ENCODE results near the gene HOXB5.

The HOXB5 gene

GRCh38 chr17:48617471-48618255, 24.1 kb upstream of the HOXB5 start:
- Histone ChIP-seq H2AK5ac (ENCODE audit: low read depth, low read length) (no peak overlapping the region), H2AFZ (ENCODE audit: low read length) (no peak overlapping the region), H3K14ac (ENCODE audit: low read length) (no peak overlapping the region), H3K27me3 (ENCODE audit: control insufficient read depth in 3 of 3, insufficient read depth in 3 of 3, low read depth in 1 of 3, low read length in 3 of 3) (peaks cover 74 to 99% (median 99%) of the 10 kb centered on the region in 3 experiments), H3K9me3 (replicated peaks in 1 of 2; ENCODE audit: control insufficient read depth in 2 of 2, insufficient read depth in 1 of 2, low read depth in 1 of 2, low read length in 2 of 2) (peaks cover 0 to 10% of the 10 kb centered on the region in 2 donors), H4K8ac (ENCODE audit: low read depth, low read length) (peak overlapping the region; percentile 26), H3K4me1 (ENCODE audit: control insufficient read depth in 2 of 2, insufficient read depth in 1 of 2, low read depth in 1 of 2, low read length in 2 of 2) (peaks cover 0 to 3% of the 10 kb centered on the region in 2 donors), H3K79me1 (ENCODE audit: low read depth, low read length) (no peaks in the 10 kb centered on the region), H3K4me3 (ENCODE audit: low read length in 2 of 2) (no peak overlapping the region), H2BK12ac (ENCODE audit: low read length) (no peak overlapping the region), H4K91ac (ENCODE audit: low read depth, low read length, poor library complexity) (no peak overlapping the region), H3K23ac (ENCODE audit: low read depth, low read length, poor library complexity) (peak overlapping the region; percentile 62), H2BK15ac (ENCODE audit: low read length) (no peak overlapping the region), H2BK5ac (ENCODE audit: low read length) (no peak overlapping the region), H3K4me2 (ENCODE audit: insufficient read depth, low read length, poor library complexity, severe bottlenecking) (no peak overlapping the region), H3K9ac (ENCODE audit: low read depth, low read length, poor library complexity) (no peak overlapping the region), H3K36me3 (replicated peaks in 1 of 2; ENCODE audit: control insufficient read depth in 2 of 2, insufficient read depth in 2 of 2, low read length in 2 of 2) (no peaks in the 10 kb centered on the region), H3K4ac (ENCODE audit: low read length) (no peak overlapping the region), H2BK120ac (ENCODE audit: low read depth, low read length) (no peak overlapping the region), H3K27ac (replicated peaks; ENCODE audit: low read length) (no peak overlapping the region), H3K18ac (ENCODE audit: low read length) (no peak overlapping the region)
- WGBS, 2 donors (ENCODE audit: extremely low coverage in 2 of 2, insufficient read length in 2 of 2, insufficient replicate concordance in 1 of 2), result no CpG with 5 or more reads among the region's 43 CpGs
- DNase-seq (ENCODE audit: low spot score), result no peak

- DNase-seq (ENCODE audit: low spot score), result no peak
- H3K27ac ChIP-seq (replicated peaks; ENCODE audit: low read length), result no peak overlapping the region
- H2BK5ac ChIP-seq (ENCODE audit: low read length), result no peak overlapping the region
- no peak overlapping the region for H3K4me2 ChIP-seq (ENCODE audit: insufficient read depth, low read length, poor library complexity, severe bottlenecking)
- H2BK120ac ChIP-seq (ENCODE audit: low read depth, low read length), result no peak overlapping the region
- H4K91ac ChIP-seq (ENCODE audit: low read depth, low read length, poor library complexity), result no peak overlapping the region
- H2BK15ac ChIP-seq (ENCODE audit: low read length), result no peak overlapping the region
- no peak overlapping the region for H2AK5ac ChIP-seq (ENCODE audit: low read depth, low read length)
- no peak overlapping the region for H3K18ac ChIP-seq (ENCODE audit: low read length)
- no CpG with 5 or more reads among the region's 15 CpGs for WGBS, 2 donors (ENCODE audit: extremely low coverage in 2 of 2, insufficient read length in 2 of 2, insufficient replicate concordance in 1 of 2)
- H3K9me3 ChIP-seq (replicated peaks in 1 of 2; ENCODE audit: control insufficient read depth in 2 of 2, insufficient read depth in 1 of 2, low read depth in 1 of 2, low read length in 2 of 2), result peaks cover 0 to 7% of the 10 kb centered on the region in 2 donors
- no peak overlapping the region for H2BK12ac ChIP-seq (ENCODE audit: low read length)
- no peaks in the 10 kb centered on the region for H3K79me1 ChIP-seq (ENCODE audit: low read depth, low read length)
- H2AFZ ChIP-seq (ENCODE audit: low read length), result no peak overlapping the region
- no peaks in the 10 kb centered on the region for H3K36me3 ChIP-seq (replicated peaks in 1 of 2; ENCODE audit: control insufficient read depth in 2 of 2, insufficient read depth in 2 of 2, low read length in 2 of 2)
- H3K4ac ChIP-seq (ENCODE audit: low read length), result no peak overlapping the region
- no peak overlapping the region for H3K9ac ChIP-seq (ENCODE audit: low read depth, low read length, poor library complexity)
- H3K4me3 ChIP-seq (ENCODE audit: low read length in 2 of 2), result no peak overlapping the region
- peaks cover 0 to 3% of the 10 kb centered on the region in 2 donors for H3K4me1 ChIP-seq (ENCODE audit: control insufficient read depth in 2 of 2, insufficient read depth in 1 of 2, low read depth in 1 of 2, low read length in 2 of 2)
- H4K8ac ChIP-seq (ENCODE audit: low read depth, low read length), result no peak overlapping the region
- H3K27me3 ChIP-seq (ENCODE audit: control insufficient read depth in 3 of 3, insufficient read depth in 3 of 3, low read depth in 1 of 3, low read length in 3 of 3), result peaks cover 74 to 99% (median 99%) of the 10 kb centered on the region in 3 experiments
- no peak overlapping the region for H3K23ac ChIP-seq (ENCODE audit: low read depth, low read length, poor library complexity)
- H3K14ac ChIP-seq (ENCODE audit: low read length), result no peak overlapping the region
Measured at GRCh38 chr17:48616717-48617470, 23.3 kb upstream of the HOXB5 start.

- Histone ChIP-seq H4K8ac (ENCODE audit: low read depth, low read length) (no peak overlapping the region), H3K9ac (ENCODE audit: low read depth, low read length, poor library complexity) (no peak overlapping the region), H2AK5ac (ENCODE audit: low read depth, low read length) (no peak overlapping the region), H3K4me3 (ENCODE audit: low read length in 2 of 2) (no peak overlapping the region), H2BK5ac (ENCODE audit: low read length) (no peak overlapping the region), H2BK12ac (ENCODE audit: low read length) (no peak overlapping the region), H4K91ac (ENCODE audit: low read depth, low read length, poor library complexity) (no peak overlapping the region), H3K36me3 (replicated peaks in 1 of 2; ENCODE audit: control insufficient read depth in 2 of 2, insufficient read depth in 2 of 2, low read length in 2 of 2) (no peaks in the 10 kb centered on the region), H3K4ac (ENCODE audit: low read length) (no peak overlapping the region), H2BK120ac (ENCODE audit: low read depth, low read length) (no peak overlapping the region), H3K4me1 (ENCODE audit: control insufficient read depth in 2 of 2, insufficient read depth in 1 of 2, low read depth in 1 of 2, low read length in 2 of 2) (peaks cover 0 to 3% of the 10 kb centered on the region in 2 donors), H3K18ac (ENCODE audit: low read length) (no peak overlapping the region), H3K23ac (ENCODE audit: low read depth, low read length, poor library complexity) (no peak overlapping the region), H2BK15ac (ENCODE audit: low read length) (no peak overlapping the region), H3K79me1 (ENCODE audit: low read depth, low read length) (no peaks in the 10 kb centered on the region), H2AFZ (ENCODE audit: low read length) (no peak overlapping the region), H3K9me3 (replicated peaks in 1 of 2; ENCODE audit: control insufficient read depth in 2 of 2, insufficient read depth in 1 of 2, low read depth in 1 of 2, low read length in 2 of 2) (peaks cover 0 to 5% of the 10 kb centered on the region in 2 donors), H3K27me3 (ENCODE audit: control insufficient read depth in 3 of 3, insufficient read depth in 3 of 3, low read depth in 1 of 3, low read length in 3 of 3) (peaks cover 73 to 99% (median 99%) of the 10 kb centered on the region in 3 experiments), H3K14ac (ENCODE audit: low read length) (no peak overlapping the region), H3K27ac (replicated peaks; ENCODE audit: low read length) (no peak overlapping the region), H3K4me2 (ENCODE audit: insufficient read depth, low read length, poor library complexity, severe bottlenecking) (no peak overlapping the region)
- no CpG with 5 or more reads among the region's 17 CpGs for WGBS, 2 donors (ENCODE audit: extremely low coverage in 2 of 2, insufficient read length in 2 of 2, insufficient replicate concordance in 1 of 2)
- DNase-seq (ENCODE audit: low spot score), result no peak
Measured at GRCh38 chr17:48615963-48616716, 22.6 kb upstream of the HOXB5 start.

Measured in neuronal stem cell (in vitro differentiated cells).